Stimulated activated CD4-positive, alpha-beta T cell treated with anti-CD3 and anti-CD28 coated beads, Interleukin-2, amount 100 ng/mL, for 48 hours (primary cell): Measurements from ENCODE around the gene CARD9.

Experiments
- DNase-seq, 2 donors: peaks; one replicate each; pipeline ENCODE4 v3.0.0-alpha.2; 2020

Gene CARD9

GRCh38 chr9:136345281-136346156 lies 27.9 kb downstream of the CARD9 start:
- DNase-seq: no peak

GRCh38 chr9:136344544-136345280 lies 28.8 kb downstream of the CARD9 start:
- no peak for DNase-seq

- DNase-seq: no peak
Observed at GRCh38 chr9:136343884-136344269, 29.6 kb downstream of the CARD9 start.

DNA sequence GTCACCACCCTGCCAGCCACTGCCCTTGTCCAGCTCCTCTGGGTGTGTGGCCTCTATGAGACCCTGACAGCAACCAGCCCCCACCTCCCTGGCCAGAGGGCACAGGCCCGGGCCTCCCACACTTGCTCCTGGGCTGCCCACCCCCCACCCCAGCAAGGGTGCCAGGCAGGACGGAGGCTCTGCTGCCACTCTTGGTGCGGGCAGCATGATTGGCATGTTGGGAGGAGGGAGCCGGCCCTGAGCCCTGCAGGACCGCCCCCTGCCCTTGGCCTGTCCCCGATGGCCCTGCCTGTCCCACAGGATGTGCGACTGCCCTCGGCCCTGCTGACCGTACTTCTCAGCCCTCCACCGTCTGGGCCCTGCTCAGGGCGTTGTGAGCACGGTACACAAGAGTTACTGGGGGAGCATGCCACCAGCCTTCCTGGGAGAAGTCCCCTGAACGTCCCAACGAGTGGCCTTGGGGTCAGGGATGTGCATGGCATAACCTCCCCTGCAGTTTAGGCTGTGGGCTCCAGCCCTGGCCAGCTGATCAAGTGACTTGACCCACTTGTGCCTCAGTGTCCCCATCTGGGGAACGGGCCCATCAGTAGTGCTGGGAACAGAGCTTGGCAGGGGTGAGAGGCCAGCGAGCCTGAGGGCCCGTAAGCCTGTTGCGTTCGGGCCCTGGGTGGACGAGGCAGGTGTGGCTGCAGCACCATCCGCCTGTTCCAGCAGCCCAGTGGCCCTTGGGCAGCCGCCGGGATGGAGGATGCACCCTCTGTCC lies 30.2 kb downstream of the CARD9 start:
- DNase-seq: no peak

DNA sequence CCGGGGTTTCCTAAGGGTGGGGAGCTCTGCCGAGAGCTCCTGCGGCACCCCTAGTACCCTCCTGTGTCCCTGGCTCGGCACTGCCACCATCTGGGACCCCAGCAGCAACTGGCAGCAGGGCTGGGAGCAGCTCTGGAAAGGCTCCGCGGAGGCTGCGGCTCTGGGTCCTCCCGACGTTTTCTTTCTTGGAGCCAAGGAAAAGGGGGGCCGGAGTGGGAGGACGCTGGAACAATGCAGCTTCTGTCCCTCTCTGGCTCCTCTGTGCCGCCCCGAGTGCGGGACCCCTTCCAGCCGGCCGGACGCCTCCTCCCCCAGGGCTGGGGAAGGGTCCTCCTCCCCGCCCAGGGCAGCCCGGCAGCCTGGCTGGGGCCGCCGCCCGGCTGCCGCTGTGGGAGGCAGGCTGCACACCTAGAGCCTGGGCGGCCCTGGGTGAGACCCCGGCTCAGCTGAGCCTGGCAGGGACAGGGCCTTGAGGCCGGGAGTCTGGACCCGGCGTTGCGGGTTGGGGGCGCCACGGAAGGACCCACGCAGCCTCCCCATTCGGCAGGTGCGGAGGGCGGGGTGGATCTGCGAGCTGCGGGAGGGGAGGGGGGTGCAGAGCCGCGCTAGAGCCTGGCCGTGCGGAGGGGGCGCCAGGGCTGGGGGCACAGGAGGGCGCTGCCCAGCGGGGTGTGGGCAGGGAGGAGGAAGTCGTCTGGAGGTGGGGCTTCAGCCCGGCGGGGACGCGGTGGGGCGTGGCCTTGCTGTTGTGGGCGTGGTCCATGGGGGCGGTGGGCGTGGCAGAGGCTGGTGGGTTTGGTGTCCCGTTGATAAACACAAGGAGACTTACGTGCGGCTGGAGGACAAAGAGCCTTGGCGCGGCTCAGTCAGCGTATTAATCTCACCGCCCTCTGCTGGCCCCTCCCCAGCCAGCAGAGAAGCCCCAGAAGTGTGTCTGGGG lies 31.0 kb downstream of the CARD9 start:
- DNase-seq: peak; percentile 57 to 62

GRCh38 chr9:136341769-136342168 lies 31.7 kb downstream of the CARD9 start:
- no peak for DNase-seq

- no peak for DNase-seq
Observed at GRCh38 chr9:136341042-136341655, 32.3 kb downstream of the CARD9 start.

GRCh38 chr9:136340356-136341041 lies 33.0 kb downstream of the CARD9 start:
- DNase-seq: no peak

- no peak for DNase-seq
Observed at GRCh38 chr9:136339958-136340310, 33.5 kb downstream of the CARD9 start.

GRCh38 chr9:136339173-136339957 lies 34.1 kb downstream of the CARD9 start:
- DNase-seq: peak; percentile 29 to 45

- DNase-seq: no peak
Observed at GRCh38 chr9:136338511-136338910, 35.0 kb downstream of the CARD9 start.

- DNase-seq: no peak
Observed at GRCh38 chr9:136337416-136338395, 35.8 kb downstream of the CARD9 start.

- DNase-seq: no peak
Observed at GRCh38 chr9:136336881-136337280, 36.6 kb downstream of the CARD9 start.

DNA sequence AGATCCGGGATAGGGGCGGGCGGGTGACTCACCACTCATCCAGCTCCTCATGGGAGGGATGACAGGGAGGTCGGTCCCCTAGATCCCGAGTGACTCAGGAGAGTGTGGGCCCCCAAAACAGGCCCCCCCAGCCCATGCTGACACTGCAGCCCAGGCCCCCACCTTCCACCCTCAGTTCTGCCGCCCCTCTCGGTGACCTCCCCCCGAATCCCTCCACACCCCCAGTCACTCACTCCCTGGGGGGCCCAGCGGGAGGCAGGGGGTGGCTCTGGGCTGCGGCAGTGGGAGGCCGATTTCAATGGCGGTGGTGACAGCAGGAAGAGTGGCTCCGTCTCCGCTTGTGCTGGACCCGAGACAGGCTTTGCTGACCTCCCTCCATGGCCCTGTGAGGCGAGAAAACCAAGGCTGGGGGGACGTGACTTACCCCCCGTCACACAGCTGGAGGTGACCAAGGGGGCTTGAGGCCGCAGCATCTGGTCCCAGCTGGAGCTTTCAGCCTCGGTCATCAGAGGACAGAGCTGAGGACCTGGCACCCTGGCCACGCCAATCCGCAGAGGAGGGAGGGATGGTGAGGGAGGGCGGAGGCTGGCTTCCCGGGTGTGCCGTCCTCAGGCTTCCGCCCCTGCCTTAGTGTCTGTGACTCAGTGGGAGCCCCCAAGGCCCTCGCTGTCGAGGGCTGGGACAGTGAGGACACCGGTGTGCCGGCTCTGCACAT lies 37.2 kb downstream of the CARD9 start:
- DNase-seq: no peak

- no peak for DNase-seq
Observed at GRCh38 chr9:136335296-136336155, 37.9 kb downstream of the CARD9 start.

DNA sequence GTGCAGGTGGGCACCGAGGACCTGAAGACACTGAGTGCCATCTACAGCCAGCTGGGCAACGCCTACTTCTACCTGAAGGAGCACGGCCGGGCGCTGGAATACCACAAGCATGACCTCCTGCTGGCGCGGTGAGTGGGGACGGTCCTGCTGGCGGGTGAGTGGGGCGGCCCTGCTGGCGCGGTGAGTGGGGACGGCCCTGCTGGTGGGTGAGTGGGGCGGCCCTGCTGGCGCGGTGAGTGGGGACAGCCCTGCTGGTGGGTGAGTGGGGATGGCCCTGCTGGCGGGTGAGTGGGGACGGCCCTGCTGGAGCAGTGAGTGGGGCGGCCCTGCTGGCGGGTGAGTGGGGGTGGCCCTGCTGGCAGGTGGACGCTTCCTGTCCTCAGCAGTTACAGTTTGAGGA lies 38.9 kb downstream of the CARD9 start:
- DNase-seq: no peak

DNA sequence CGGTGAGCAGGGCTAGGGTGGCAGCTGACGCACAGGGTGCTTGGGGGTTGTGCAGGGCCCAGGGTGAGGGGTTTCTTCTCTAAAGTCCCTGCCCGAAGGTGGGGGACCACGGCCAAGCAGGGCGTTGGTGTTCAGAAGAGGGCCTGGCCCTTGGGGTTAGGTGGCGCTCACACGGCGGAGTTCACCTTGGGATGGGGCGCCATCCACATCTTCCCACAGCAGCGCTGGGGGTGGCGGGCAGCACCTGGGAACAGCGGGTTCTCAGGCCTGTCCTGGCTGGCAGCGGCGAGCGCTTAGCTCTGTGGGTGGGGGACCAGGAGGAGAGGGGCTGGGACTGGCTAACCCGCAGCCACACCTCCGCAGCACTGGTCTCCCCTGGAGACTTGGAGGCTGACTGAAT lies 40.0 kb downstream of the CARD9 start:
- no peak for DNase-seq
